Colonic mucosa (tissue), 4 donors: ENCODE measurements around the gene HTR2A. TPM values are rescaled to one million over a fixed set of nuclear protein-coding genes. Genes with fewer than 3 reads are reported as not detected.

Source experiments
- DNase-seq: peaks from one replicate; pipeline ENCODE4 v3.0.0-alpha.2; 2020
- H3K27ac ChIP-seq: fragments of 200-600 bp; one replicate; pipeline ENCODE4 v1.8.0; 2021
- H3K27me3 ChIP-seq: fragments of 200-600 bp; one replicate; pipeline ENCODE4 v1.8.0; 2021
- H3K36me3 ChIP-seq: fragments of 200-600 bp; one replicate; pipeline ENCODE4 v1.8.0; 2021
- H3K4me1 ChIP-seq: fragments of 200-600 bp; one replicate; pipeline ENCODE4 v1.8.0; 2021; ENCODE audit warnings: mild to moderate bottlenecking
- H3K4me3 ChIP-seq: fragments of 200-600 bp; one replicate; pipeline ENCODE4 v1.8.0; 2021
- H3K9ac ChIP-seq, 2 donors: one replicate each; pipeline ENCODE4 v1.7.0; 2013; ENCODE audit warnings: control low read depth in 2 of 2, low read depth in 2 of 2, low read length in 2 of 2
- H3K9me3 ChIP-seq: fragments of 200-600 bp; one replicate; pipeline ENCODE4 v1.8.0; 2021
- intact Hi-C: fragments of 100-400 bp; cut with DNase I; formaldehyde crosslinking; loops from one replicate; pipeline ENCODE4 v1.14.1; 2022
- total RNA-seq, 2 donors: library from RNA; stranded (reverse); fragmentation: NEBNext Ultra II Directional in 1 of 2; extraction: Animal tissue kit (Norgen Biotek cat#: 25700) in 1 of 2; gene quantifications; one replicate each; pipeline ENCODE4 v1.2.1, GENCODE V29; 2021
- TF ChIP-seq, protein P1 (sequence below): fragments of 200-600 bp; IDR thresholded peaks from one replicate; pipeline ENCODE4 v1.8.0; 2022; ENCODE audit warnings: antibody characterized with exemption, mild to moderate bottlenecking
- donor health status: healthy.
- donor health status: DM: no; HTN: no; CAD: no.
- donor health status: DM: no; HTN: no; CAD: no.

Gene HTR2A
- total RNA-seq, 2 donors from 2014 or later, result 0.19 to 0.35 TPM

GRCh38 chr13:46914341-46914740 is 17.5 kb upstream of the HTR2A start:
- no peak for DNase-seq
- H3K36me3 ChIP-seq, result no peaks in the 10 kb centered on the region
- no peaks in the 10 kb centered on the region for H3K4me1 ChIP-seq
- H3K4me3 ChIP-seq, result no peak overlapping the region
- H3K27me3 ChIP-seq, result no peaks in the 10 kb centered on the region
- intact Hi-C loops, result no loop called here
- H3K27ac ChIP-seq, result no peak overlapping the region
- no peak overlapping the region for H3K9ac ChIP-seq
- H3K9me3 ChIP-seq, result no peaks in the 10 kb centered on the region
- TF ChIP-seq, protein P1, sequence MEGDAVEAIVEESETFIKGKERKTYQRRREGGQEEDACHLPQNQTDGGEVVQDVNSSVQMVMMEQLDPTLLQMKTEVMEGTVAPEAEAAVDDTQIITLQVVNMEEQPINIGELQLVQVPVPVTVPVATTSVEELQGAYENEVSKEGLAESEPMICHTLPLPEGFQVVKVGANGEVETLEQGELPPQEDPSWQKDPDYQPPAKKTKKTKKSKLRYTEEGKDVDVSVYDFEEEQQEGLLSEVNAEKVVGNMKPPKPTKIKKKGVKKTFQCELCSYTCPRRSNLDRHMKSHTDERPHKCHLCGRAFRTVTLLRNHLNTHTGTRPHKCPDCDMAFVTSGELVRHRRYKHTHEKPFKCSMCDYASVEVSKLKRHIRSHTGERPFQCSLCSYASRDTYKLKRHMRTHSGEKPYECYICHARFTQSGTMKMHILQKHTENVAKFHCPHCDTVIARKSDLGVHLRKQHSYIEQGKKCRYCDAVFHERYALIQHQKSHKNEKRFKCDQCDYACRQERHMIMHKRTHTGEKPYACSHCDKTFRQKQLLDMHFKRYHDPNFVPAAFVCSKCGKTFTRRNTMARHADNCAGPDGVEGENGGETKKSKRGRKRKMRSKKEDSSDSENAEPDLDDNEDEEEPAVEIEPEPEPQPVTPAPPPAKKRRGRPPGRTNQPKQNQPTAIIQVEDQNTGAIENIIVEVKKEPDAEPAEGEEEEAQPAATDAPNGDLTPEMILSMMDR, result no peak

GRCh38 chr13:46913757-46914156 is 16.9 kb upstream of the HTR2A start:
- DNase-seq, result no peak
- intact Hi-C loops, result no loop called here
- H3K9ac ChIP-seq, result no peak overlapping the region
- H3K4me1 ChIP-seq, result no peaks in the 10 kb centered on the region
- H3K27ac ChIP-seq, result no peak overlapping the region
- H3K9me3 ChIP-seq, result no peaks in the 10 kb centered on the region
- no peak overlapping the region for H3K4me3 ChIP-seq
- no peaks in the 10 kb centered on the region for H3K27me3 ChIP-seq
- H3K36me3 ChIP-seq, result no peaks in the 10 kb centered on the region
- TF ChIP-seq, protein P1, result no peak

GRCh38 chr13:46909042-46909441 is 12.2 kb upstream of the HTR2A start:
- TF ChIP-seq, protein P1, result no peak
- Histone ChIP-seq H3K9ac (no peak overlapping the region), H3K9me3 (no peaks in the 10 kb centered on the region), H3K4me1 (no peaks in the 10 kb centered on the region), H3K36me3 (no peaks in the 10 kb centered on the region), H3K27ac (no peak overlapping the region), H3K27me3 (no peaks in the 10 kb centered on the region), H3K4me3 (no peak overlapping the region)
- intact Hi-C loops, result no loop called here
- DNase-seq, result no peak

DNA sequence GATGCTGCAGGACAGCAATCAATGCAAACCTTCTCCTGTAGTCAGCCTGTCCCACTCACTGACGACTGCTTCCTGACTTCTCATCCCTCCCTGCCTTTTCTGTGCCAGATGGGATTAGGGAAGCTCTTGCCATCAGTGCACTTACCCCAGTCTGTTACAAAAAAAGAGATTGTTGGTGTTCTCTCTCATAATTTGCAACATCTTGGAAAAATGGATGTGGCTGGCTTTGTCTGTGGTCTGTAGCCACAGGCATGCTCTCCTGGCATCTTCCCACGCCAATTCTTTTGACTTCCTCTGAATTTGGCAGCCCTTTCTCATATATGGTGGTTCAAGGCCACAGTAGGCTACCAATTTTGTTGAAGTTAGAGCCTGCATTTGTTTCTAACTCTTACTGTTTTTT is 11.6 kb upstream of the HTR2A start:
- H3K9me3 ChIP-seq, result no peaks in the 10 kb centered on the region
- no peak overlapping the region for H3K27ac ChIP-seq
- intact Hi-C loops, result no loop called here

GRCh38 chr13:46906405-46906804 is 9.6 kb upstream of the HTR2A start:
- TF ChIP-seq, protein P1, result no peak
- intact Hi-C loops, result no loop called here

More for the DNA sequence above, 11.6 kb upstream of the HTR2A start:
- TF ChIP-seq, protein P1, result no peak
- Histone ChIP-seq H3K27me3 (no peaks in the 10 kb centered on the region), H3K4me3 (no peak overlapping the region), H3K4me1 (no peaks in the 10 kb centered on the region), H3K36me3 (no peaks in the 10 kb centered on the region), H3K9ac (no peak overlapping the region)
- no peak for DNase-seq

GRCh38 chr13:46905249-46905648 is 8.4 kb upstream of the HTR2A start:
- no peaks in the 10 kb centered on the region for H3K9me3 ChIP-seq
- H3K4me3 ChIP-seq, result no peak overlapping the region
- H3K27me3 ChIP-seq, result no peaks in the 10 kb centered on the region
- H3K9ac ChIP-seq, result no peak overlapping the region
- intact Hi-C loops, result no loop called here
- H3K27ac ChIP-seq, result no peak overlapping the region
- H3K36me3 ChIP-seq, result no peaks in the 10 kb centered on the region
- H3K4me1 ChIP-seq, result no peaks in the 10 kb centered on the region
- TF ChIP-seq, protein P1, result no peak
- no peak for DNase-seq

More at GRCh38 chr13:46906405-46906804, 9.6 kb upstream of the HTR2A start:
- Histone ChIP-seq H3K27me3 (no peaks in the 10 kb centered on the region), H3K4me3 (no peak overlapping the region), H3K9ac (no peak overlapping the region), H3K9me3 (no peaks in the 10 kb centered on the region), H3K4me1 (no peaks in the 10 kb centered on the region), H3K27ac (no peak overlapping the region), H3K36me3 (no peaks in the 10 kb centered on the region)
- no peak for DNase-seq
